CD4-positive, alpha-beta T cell (primary cell): ENCODE measurements around the gene MICALL2. TPM values are rescaled to one million over a fixed set of nuclear protein-coding genes. Genes with fewer than 3 reads are reported as not detected.
"Not testable (repeated sequence)": the region's sequence is repeated elsewhere in the genome, so short reads cannot be mapped to it uniquely, and the experiment has no call there.

Experiments
- ATAC-seq: fragments of 200-7000 bp; cut with Tn5 transposase; one replicate; pipeline ENCODE4 v1.10.0; 2022; ENCODE audit warnings: mild to moderate bottlenecking; ENCODE audit not compliant: poor library complexity
- CTCF ChIA-PET: fragments of 350-600 bp; sonication (Branson Sonifier 250); formaldehyde crosslinking; loops from one replicate; lab custom pipeline; 2021; ENCODE audit warnings: antibody characterized with exemption, inconsistent platforms; lab: Charles Lee
- POLR2A ChIA-PET: fragments of 350-600 bp; sonication (Branson Sonifier 250); formaldehyde crosslinking; loops from one replicate; lab custom pipeline; 2021; ENCODE audit warnings: antibody characterized with exemption, inconsistent platforms; lab: Charles Lee
- DNase-seq, 14 experiments: peaks; one replicate each; pipeline ENCODE4 v3.0.0-alpha.2; 2013 to 2020; ENCODE audit warnings: mixed read lengths in 2 of 14
- H3K27ac ChIP-seq, 2 donors: one replicate each; pipeline versions ENCODE4 v1.5.1 to v1.7.0; 2013; ENCODE audit warnings: low read length in 2 of 2, low read depth in 1 of 2, mild to moderate bottlenecking in 1 of 2
- H3K27me3 ChIP-seq, 2 experiments: 1 replicate in 1 of 2; 2 replicates in 1 of 2; pipeline versions ENCODE4 v1.6.1 to v1.7.0; 2013; ENCODE audit warnings: low read length in 2 of 2, control low read depth in 1 of 2, mild to moderate bottlenecking in 1 of 2, moderate library complexity in 1 of 2; ENCODE audit not compliant: insufficient read depth in 2 of 2, control insufficient read depth in 1 of 2
- H3K36me3 ChIP-seq: one replicate; pipeline ENCODE4 v1.6.1; 2013; ENCODE audit warnings: low read length, control low read depth; ENCODE audit not compliant: insufficient read depth
- H3K4me1 ChIP-seq: one replicate; pipeline ENCODE4 v1.6.1; 2013; ENCODE audit warnings: low read length, control low read depth; ENCODE audit not compliant: insufficient read depth
- H3K4me3 ChIP-seq: one replicate; pipeline ENCODE4 v1.5.1; 2013; ENCODE audit warnings: mild to moderate bottlenecking, low read length, moderate library complexity
- H3K9me3 ChIP-seq, 2 experiments: 1 replicate in 1 of 2; 2 replicates in 1 of 2; pipeline versions ENCODE4 v1.6.1 to v1.7.0; 2013; ENCODE audit warnings: low read length in 2 of 2, mild to moderate bottlenecking in 2 of 2, control low read depth in 1 of 2, moderate library complexity in 1 of 2; ENCODE audit not compliant: control insufficient read depth in 1 of 2, insufficient read depth in 1 of 2
- H3K27ac Mint-ChIP-seq: one replicate; pipeline ENCODE4 v1.8.0; 2020; ENCODE audit warnings: mixed read lengths
- H3K27me3 Mint-ChIP-seq: one replicate; pipeline ENCODE4 v1.8.0; 2021; ENCODE audit warnings: mixed read lengths
- H3K36me3 Mint-ChIP-seq: one replicate; pipeline ENCODE4 v1.8.0; 2021; ENCODE audit warnings: low read depth, mixed read lengths
- H3K4me1 Mint-ChIP-seq: one replicate; pipeline ENCODE4 v1.8.0; 2021; ENCODE audit warnings: low read depth, mixed read lengths
- H3K4me3 Mint-ChIP-seq: one replicate; pipeline ENCODE4 v1.8.0; 2020; ENCODE audit warnings: mild to moderate bottlenecking, mixed read lengths
- H3K9me3 Mint-ChIP-seq: one replicate; pipeline ENCODE4 v1.8.0; 2020; ENCODE audit warnings: mixed read lengths
- CTCF ChIP-seq: fragments of 200-600 bp; IDR thresholded peaks from one replicate; pipeline ENCODE4 v1.8.0; 2022; ENCODE audit warnings: antibody characterized with exemption, mild to moderate bottlenecking
- intact Hi-C, 2 experiments: fragments of 100-400 bp; cut with DNase I in 1 of 2; cut with micrococcal nuclease in 1 of 2; formaldehyde crosslinking; loops; one replicate each; pipeline versions ENCODE4 v1.15.1 to v1.9.0; 2023 to 2025; cut with DNase I, micrococcal nuclease
- total RNA-seq, 174 experiments: library from RNA in 2 of 174; stranded (reverse) in 2 of 174; gene quantifications; one replicate each; pipeline ENCODE4 v1.2.3 and lab custom pipeline; 2021 to 2026

MICALL2 gene
- total RNA-seq, 2 experiments from 2014 or later, result 1.9 to 2.2 TPM

- no peaks in the 10 kb centered on the region for H3K27me3 ChIP-seq
- Mint-ChIP-seq H3K36me3 (no peaks in the 10 kb centered on the region), H3K27me3 (no peaks in the 10 kb centered on the region), H3K27ac (no peak overlapping the region), H3K4me3 (no peak overlapping the region), H3K9me3 (no peaks in the 10 kb centered on the region), H3K4me1 (no peaks in the 10 kb centered on the region)
- H3K4me1 ChIP-seq, result no peaks in the 10 kb centered on the region
- no peak for TF ChIP-seq CTCF
- H3K36me3 ChIP-seq, result no peaks in the 10 kb centered on the region
- intact Hi-C loops, result no loop called here
- H3K27ac ChIP-seq, result no peak overlapping the region
- no peak for ATAC-seq
- CTCF ChIA-PET, result interaction anchor here (1.2 kb wide), 1 partner anchor 27 kb away, joined by 3 read pairs; no protein-coding TSS in a partner anchor
- no peak for DNase-seq
- H3K4me3 ChIP-seq, result no peak overlapping the region
- H3K9me3 ChIP-seq, result no peaks in the 10 kb centered on the region
- POLR2A ChIA-PET, result no interaction called here
Observed at GRCh38 chr7:1446620-1447032, 12.6 kb downstream of the MICALL2 start.

- ATAC-seq, POLR2A ChIA-PET, H3K27me3 ChIP-seq, H3K9me3 ChIP-seq, H3K4me1 ChIP-seq, H3K27ac ChIP-seq, CTCF ChIA-PET, H3K4me3 Mint-ChIP-seq, H3K36me3 Mint-ChIP-seq, H3K4me3 ChIP-seq, H3K36me3 ChIP-seq, H3K4me1 Mint-ChIP-seq, H3K27ac Mint-ChIP-seq, H3K27me3 Mint-ChIP-seq, DNase-seq, intact Hi-C loops, H3K9me3 Mint-ChIP-seq: not testable (repeated sequence)
Observed at GRCh38 chr7:1446026-1446425, 13.2 kb downstream of the MICALL2 start.

GRCh38 chr7:1445341-1445740 lies 13.9 kb downstream of the MICALL2 start:
- Histone ChIP-seq H3K4me1 (no peaks in the 10 kb centered on the region), H3K27ac (no peak overlapping the region), H3K4me3 (no peak overlapping the region), H3K36me3 (no peaks in the 10 kb centered on the region), H3K9me3 (no peaks in the 10 kb centered on the region), H3K27me3 (no peaks in the 10 kb centered on the region)
- ChIA-PET POLR2A (no interaction called here), CTCF (no interaction called here)
- H3K27ac Mint-ChIP-seq, result no peak overlapping the region
- H3K9me3 Mint-ChIP-seq, result no peaks in the 10 kb centered on the region
- intact Hi-C loops, result no loop called here
- no peak overlapping the region for H3K4me3 Mint-ChIP-seq
- ATAC-seq (no peak), DNase-seq (no peak)
- no peaks in the 10 kb centered on the region for H3K27me3 Mint-ChIP-seq
- no peaks in the 10 kb centered on the region for H3K4me1 Mint-ChIP-seq
- H3K36me3 Mint-ChIP-seq, result no peaks in the 10 kb centered on the region
- TF ChIP-seq CTCF, result no peak

GRCh38 chr7:1444925-1445322 lies 14.3 kb downstream of the MICALL2 start:
- TF ChIP-seq CTCF, result no peak
- Mint-ChIP-seq H3K4me1 (no peaks in the 10 kb centered on the region), H3K9me3 (no peaks in the 10 kb centered on the region), H3K4me3 (no peak overlapping the region), H3K27me3 (no peaks in the 10 kb centered on the region), H3K36me3 (no peaks in the 10 kb centered on the region), H3K27ac (no peak overlapping the region)
- no peak overlapping the region for H3K27ac ChIP-seq
- no peaks in the 10 kb centered on the region for H3K27me3 ChIP-seq
- DNase-seq, result no peak
- no peaks in the 10 kb centered on the region for H3K9me3 ChIP-seq
- H3K36me3 ChIP-seq, result no peaks in the 10 kb centered on the region
- ATAC-seq, result no peak
- POLR2A ChIA-PET, result no interaction called here
- intact Hi-C loops, result no loop called here
- no peaks in the 10 kb centered on the region for H3K4me1 ChIP-seq
- H3K4me3 ChIP-seq, result no peak overlapping the region
- CTCF ChIA-PET, result no interaction called here
